HG03103 (cell line): ENCODE measurements around the gene TSSK3.
"Not testable (repeated sequence)": the region's sequence is repeated elsewhere in the genome, so short reads cannot be mapped to it uniquely, and the experiment has no call there.

Experiments used
- ATAC-seq: cut with Tn5 transposase; IDR thresholded peaks from one replicate; pipeline ENCODE4 v1.9.1; 2021; ENCODE audit warnings: low read depth; ENCODE audit not compliant: unreplicated experiment

TSSK3 gene

GRCh38 chr1:32337855-32338636, 24.3 kb upstream of the TSSK3 start:
- no peak for ATAC-seq

- no peak for ATAC-seq
These were observed 23.6 kb upstream of the TSSK3 start for GRCh38 chr1:32338637-32339145.

DNA sequence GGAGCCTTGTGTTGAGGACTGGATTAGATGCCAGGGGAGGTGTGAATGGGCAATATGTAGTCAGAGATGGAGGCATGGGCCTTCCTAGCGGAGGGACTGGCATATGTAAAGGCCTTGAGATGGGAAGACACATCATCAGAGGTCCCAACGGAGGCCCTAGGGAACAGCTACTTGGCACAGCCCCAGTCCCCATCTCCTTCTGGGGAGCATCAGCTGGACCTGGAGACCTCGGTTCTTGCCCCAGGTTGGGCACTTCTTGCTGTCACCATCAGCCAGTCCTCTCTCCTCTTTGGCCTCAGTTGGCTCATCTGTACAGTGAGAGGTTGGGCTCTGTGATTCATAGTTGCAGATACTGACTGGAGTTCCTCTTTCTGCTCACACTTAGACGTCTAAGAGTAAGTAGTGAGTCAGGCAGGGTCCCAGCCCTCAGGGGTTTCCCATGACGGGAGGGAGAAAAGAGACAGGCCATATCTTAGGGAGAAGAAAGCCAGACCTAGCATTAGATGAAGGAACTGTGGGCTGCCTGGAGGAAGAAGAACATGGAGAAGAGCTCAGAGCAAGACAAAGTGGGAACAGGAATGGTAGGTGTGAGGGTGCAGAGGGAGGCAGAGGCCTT, 22.9 kb upstream of the TSSK3 start:
- no peak for ATAC-seq

- ATAC-seq: no peak
These were observed 21.1 kb upstream of the TSSK3 start for GRCh38 chr1:32341186-32341757.

- ATAC-seq: no peak
These were observed 20.4 kb upstream of the TSSK3 start for GRCh38 chr1:32341971-32342370.

- no peak for ATAC-seq
These were observed 19.6 kb upstream of the TSSK3 start for GRCh38 chr1:32342704-32343103.

DNA sequence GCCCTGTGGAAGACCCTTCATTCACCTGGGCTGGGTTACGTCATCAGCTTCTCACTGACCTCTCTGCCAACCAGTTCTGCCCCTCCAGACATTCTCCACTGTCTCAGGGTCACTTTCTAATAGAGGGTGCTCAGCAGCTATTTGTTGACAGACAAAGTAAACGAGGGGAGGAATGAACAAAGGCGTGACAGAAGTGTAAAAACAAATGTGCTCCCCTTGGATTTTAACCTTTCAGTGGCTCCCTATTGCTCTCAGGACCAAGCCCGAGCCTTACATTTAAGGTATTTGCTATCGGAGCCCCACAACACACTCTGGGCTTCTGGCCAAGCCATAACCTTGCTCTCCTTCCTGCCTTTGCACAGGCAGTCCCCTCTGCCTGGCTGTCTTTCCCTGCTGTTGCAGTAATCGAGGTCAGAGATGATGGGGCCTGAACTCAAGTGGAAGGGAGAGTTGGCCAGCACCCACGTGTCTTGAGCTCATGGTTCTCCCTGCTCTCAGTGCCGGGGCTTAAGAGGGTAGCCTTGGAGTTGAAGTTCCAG, 17.0 kb upstream of the TSSK3 start:
- no peak for ATAC-seq

- no peak for ATAC-seq
These were observed 15.7 kb upstream of the TSSK3 start for GRCh38 chr1:32346532-32347157.

DNA sequence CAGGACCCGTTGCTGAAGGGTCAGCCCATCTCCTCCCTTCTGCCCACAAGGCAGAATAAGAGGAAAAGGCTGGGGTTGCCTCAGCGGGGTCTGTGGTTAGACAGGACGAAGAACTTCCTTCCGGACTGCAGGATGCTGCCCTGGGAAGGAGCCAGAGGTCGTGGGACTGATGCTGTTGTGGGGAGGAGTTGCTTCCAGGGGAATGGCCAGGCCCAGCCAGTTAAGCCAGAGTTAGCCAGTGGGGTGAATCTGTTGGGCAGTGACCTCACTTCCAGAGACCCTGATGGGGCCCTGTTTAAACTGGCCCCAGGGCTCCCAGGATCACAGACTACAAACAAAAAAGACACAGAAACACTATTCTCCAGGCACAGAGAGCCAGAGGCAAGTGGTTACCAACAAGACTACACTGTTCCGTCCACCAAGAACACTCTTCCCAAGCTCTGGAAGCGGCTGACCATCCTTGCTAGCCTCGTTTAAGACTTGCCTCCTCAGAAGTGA, 13.1 kb upstream of the TSSK3 start:
- ATAC-seq: no peak

DNA sequence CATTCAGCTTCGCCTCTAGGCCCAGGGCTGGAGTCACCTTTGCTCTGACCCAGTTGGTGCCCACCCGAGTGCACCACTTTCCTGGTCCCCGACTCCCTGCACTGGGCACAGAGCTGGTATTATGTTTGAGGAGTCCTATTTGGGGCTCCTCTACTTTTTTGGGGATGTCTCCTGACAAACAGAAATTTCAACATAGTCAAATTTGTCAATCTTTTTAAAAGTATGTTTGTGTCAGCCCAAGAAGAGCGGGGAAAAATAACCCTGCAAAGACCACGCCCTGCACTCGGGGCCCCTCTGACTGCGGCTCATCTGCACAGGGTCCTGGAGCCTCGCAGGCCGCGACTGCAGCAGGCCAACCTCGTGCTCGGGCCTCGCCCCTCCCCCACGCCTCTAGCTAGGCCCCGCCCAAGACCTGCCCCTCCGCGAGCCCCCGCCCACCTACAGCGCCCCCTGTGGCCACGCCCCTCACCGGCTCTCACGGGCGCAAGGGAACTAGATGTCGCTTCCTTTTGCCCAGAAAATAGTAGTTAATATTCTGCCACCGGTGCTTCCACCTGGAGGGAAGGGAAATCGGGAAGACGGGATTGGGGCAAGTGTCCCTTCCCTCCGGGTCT, 11.4 kb upstream of the TSSK3 start:
- peak; percentile 32 for ATAC-seq

- ATAC-seq: peak; percentile 79
These were observed 10.7 kb upstream of the TSSK3 start for GRCh38 chr1:32351399-32352238.

DNA sequence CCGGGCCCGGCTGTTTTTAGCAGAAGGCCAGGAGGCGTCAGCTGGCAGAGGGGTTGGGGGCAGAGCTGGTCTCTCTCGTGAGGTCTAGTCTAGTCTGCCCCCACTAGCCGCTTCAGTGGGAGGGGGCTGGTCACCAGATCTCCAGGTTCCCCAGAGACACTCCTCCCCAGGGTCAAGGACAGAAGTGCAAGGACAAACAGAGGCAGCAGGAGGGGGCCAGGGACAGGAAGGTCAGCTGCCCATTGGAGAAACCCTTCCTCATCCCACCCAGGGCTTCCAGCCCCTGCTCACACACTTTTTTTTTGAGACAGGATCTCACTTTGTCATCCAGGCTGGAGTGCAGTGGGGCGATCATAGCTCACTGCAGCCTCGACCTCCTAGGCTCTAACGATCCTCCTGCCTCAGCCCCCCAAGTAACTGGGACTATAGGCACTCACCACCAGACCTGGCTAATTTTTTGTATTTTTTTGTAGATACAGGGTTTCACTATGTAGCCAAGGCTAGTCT, 10.0 kb upstream of the TSSK3 start:
- no peak for ATAC-seq

DNA sequence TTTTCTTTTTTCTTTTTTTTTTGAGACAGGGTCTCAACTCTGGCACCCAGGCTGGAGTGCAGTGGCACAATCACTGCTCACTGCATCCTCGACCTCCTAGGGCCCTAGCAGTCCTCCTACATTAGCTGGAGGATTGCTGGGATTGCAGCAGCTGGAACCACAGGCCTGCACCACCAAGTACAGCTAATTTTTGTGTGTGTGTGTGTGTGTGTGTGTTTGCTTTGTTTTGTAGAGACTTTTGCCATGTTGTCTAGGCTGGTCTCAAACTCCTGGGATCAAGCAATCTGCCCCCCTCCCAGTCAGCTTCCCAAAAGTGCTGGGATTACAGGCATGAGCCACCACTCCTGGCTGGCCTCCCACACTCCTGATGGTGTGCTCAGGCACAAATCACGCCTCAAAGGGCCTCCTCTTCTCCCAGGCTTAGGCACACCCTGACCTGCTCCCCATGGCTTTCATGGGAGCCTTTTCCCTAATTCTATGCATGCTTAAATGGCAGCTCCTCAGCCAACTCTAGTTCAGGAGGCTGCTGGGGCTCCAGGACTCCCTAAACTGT, 9.4 kb upstream of the TSSK3 start:
- ATAC-seq: no peak

GRCh38 chr1:32353431-32353830, 8.9 kb upstream of the TSSK3 start:
- no peak for ATAC-seq

DNA sequence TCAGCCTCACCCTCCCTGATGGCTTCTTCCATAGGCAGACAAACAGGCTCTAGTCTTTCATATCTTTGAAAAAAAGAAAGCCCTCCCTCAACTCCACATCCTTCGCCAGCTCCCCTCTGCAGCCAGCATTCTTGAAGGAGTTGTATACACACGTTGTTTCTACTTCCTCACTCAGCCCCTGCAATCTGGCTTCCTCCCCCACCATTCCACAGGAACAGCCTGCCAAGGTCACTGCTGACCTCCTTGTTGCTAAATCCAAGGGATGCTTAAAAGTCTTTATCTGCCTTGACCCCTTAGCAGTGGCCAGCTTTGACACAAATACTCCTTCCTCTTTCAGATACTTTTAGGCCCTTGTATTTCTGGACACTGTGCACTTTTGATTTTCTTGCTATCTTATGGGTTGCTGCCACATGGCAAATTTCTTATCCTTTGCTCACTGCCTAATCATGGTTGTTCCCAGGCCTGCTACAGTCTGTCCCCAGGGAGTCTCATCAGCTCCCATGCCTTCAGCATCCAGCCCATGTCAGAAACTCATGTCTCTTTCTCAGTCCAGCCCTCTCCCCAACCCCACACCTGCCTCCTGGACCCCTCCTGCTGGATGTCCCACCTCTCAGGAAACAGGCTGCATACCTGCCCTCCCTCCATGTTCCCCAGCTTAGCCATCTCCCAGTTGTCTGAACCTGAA, 8.3 kb upstream of the TSSK3 start:
- no peak for ATAC-seq

DNA sequence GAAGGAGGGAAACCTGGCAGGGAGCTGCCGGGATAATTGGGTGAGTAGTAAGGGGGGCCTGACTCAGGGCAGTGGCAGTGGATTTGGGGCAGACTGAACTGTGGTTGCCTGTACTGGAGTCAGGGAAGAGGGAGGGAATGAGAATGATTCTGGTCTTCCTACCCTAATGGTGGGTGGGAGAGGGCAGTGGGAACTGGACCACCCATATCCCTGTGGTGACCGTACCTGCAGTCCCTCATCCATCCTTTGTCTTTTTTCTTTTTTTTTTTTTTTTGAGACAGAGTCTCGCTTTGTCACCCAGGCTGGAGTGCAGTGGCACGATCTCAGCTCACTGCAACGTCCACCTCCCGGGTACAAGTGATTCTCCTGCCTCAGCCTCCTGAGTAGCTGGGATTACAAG, 6.6 kb upstream of the TSSK3 start:
- not testable (repeated sequence) for ATAC-seq

GRCh38 chr1:32356478-32356877, 5.9 kb upstream of the TSSK3 start:
- no peak for ATAC-seq

DNA sequence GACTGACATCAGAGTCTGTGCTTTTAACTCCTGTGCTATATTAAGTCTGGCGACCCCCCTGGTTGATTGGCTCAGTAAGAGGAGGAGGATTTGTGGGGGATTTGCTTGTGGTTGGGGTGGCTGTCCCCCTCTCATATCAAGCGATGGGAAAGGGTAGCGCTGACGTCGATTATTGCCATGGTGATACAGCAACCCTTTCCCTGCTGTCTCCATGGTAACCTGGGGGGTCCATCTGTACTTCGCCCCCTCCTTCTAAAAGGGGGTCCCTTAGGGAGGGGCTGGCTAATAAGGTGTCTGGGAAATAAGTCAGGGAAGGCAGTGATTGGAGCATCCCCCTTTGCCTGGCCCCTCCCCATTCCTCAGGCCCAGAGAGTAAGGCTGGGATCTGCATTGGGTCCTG, 4.7 kb upstream of the TSSK3 start:
- ATAC-seq: no peak
